HG03159 (cell line): ENCODE data around the gene TRIM2.
A peak's percentile ranks its signal among the peaks of the same experiment; 100 is the strongest.

Experiments
- ATAC-seq: cut with Tn5 transposase; IDR thresholded peaks from one replicate; pipeline ENCODE4 v1.9.1; 2021; ENCODE audit warnings: mild to moderate bottlenecking, moderate library complexity; ENCODE audit not compliant: unreplicated experiment

The TRIM2 gene

GRCh38 chr4:153221783-153222706, 17.8 kb downstream of the TRIM2 start:
- ATAC-seq, result peak; percentile 37

- peak; percentile 51 for ATAC-seq
Observed at GRCh38 chr4:153222707-153223426, 18.6 kb downstream of the TRIM2 start.

DNA sequence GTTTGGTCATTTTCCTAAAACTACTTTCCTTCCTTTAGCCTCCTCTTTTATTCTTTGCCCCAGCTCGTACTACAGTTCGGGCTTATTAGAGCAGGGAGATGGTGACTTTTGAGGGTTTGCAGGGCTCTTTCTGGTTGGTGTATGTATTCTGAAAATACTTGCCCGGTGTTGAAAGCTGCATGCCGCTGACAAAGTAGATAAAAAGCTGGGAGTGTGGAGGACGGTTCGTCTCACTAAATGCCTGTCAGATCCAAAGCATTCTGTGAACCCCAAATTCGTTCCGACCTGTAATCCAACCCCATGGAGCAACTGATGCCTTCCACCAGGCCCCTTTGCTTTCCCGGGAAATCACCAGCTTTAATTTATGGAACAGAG, 19.2 kb downstream of the TRIM2 start:
- no peak for ATAC-seq

GRCh38 chr4:153223930-153224329, 19.7 kb downstream of the TRIM2 start:
- ATAC-seq, result no peak

GRCh38 chr4:153224474-153224873, 20.2 kb downstream of the TRIM2 start:
- ATAC-seq, result no peak

GRCh38 chr4:153227469-153228075, 23.3 kb downstream of the TRIM2 start:
- ATAC-seq, result no peak

DNA sequence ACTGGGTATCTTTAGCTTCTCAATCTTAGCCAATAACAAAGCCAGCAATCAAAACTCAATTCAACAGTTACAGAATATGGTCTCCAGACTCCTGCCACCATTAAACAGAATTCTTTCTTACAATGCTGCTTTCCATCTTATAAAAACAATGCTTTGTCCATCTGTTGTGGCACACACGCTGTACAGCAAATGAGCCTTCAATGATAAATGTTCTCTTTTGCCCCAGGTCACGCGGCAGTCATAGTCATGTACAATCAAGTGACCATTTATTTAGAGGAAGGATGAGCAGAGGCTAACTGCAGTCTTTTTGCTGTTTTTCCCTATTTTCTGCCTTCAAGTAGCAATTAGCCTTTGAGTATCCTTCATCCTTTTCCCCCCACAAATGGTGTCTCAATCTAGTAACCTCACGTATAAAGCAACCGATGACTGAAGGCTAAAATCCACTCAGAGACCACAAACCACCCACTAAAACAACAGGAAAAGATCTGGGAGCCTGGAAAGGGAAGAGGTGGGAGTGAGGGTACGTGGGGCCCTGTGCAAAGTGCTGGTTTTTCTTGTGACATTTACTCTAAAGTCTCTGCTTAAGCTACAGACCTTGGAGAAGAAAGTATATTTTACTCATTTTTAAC, 24.4 kb downstream of the TRIM2 start:
- no peak for ATAC-seq

GRCh38 chr4:153229545-153229944, 25.3 kb downstream of the TRIM2 start:
- no peak for ATAC-seq

DNA sequence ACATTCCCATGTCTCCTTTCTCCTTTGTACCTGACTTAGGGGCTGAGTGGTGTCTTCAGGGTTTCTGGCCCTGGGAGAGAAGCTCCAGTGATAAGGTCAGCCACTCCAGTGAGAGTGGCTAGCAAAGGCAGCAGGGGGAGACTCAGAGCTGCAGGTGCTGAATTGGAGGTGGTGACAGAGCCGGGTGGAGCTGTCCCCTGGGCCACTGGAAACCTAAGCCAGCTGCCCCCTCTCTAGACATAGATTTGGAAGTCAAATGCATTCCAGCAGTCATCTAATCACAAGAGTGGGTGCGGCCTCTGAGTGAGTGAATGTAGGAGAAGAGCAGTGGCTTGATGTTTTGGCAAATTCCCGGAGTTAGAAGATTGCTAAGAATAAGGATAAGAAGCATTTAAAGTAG, 28.5 kb downstream of the TRIM2 start:
- ATAC-seq, result no peak

DNA sequence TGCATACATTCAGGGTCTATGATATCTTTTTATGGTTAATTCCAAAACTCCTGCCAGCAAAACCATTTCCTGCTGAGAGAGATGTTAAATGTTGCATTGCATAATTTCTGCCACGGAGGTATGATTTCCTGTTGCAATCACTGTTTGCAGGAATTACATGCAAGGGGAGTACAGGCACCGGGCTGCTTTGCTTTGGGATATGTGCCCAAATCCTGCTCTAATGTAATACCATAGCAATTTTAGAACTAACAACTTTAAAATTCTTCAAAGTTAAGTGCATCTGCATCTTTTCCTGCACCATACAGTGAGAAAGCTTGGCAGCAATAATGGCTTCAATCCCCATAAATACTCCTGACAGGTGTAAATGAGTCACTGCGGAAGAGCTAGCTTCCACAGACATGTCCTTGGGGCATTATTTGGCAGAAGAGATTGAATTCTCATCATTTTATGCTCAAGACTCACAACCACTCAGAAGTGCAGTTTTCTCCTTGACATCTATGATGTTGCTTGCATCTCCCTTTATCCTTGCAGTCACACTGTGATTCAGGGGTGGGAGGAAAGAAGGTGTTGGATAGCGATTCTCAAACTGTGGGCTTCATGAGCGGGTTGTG, 29.6 kb downstream of the TRIM2 start:
- ATAC-seq, result no peak

- no peak for ATAC-seq
Observed at GRCh38 chr4:153234885-153235284, 30.6 kb downstream of the TRIM2 start.

DNA sequence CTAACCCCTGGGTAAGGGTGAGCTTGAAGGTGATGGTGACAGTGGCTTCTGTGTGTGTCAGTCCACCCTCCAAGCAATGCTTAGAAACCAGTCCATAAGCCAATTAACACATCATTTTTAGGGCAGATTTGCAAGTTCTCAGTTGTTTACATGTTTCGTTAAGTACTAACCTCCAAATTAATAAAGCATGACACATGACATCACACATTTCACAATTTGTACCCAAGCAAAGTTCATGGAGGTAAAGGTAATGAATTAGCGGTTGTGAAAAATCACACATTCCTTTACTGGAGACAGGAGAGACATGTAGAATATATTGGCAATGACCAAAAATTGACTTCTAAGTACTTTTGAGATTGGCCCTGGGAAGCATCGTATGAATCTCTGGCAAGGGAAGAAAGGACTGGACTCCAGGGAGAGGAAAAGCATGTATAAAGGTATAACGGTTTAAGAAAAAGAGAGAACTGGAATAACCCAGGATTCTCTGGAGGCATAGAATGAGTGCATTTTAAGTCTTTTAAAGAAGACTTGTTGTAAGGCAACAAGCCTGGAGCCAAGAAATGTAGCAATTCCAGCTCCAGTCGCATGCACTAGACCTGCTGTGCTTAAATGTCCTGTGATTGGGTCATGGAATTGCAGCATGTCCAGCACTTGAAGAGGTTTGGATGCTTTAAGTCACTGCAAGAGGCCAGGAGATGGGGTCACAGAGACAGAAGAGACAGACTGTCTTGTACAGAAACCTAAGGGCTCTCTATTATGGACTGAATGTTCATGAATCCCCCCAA, 34.1 kb downstream of the TRIM2 start:
- no peak for ATAC-seq

GRCh38 chr4:153239409-153239808, 35.2 kb downstream of the TRIM2 start:
- no peak for ATAC-seq

DNA sequence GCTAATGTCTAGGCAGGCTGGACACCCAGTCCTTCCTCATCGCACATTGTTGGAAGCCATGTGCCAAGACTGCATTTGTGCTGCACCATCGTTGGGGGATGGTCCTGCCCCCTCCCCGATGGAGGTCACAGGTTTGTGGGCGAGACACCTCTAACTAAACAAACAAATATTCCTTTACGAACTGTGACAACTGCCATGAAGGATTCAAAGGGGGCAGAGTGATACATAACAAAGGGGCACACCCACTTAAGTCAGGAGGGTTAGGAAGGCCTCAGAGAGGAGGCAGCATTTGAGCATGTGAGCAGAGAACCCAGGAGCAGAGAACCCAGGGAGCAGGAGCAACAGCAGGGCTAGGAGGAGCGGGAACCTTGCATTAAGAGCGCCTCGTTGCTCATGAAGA, 37.1 kb downstream of the TRIM2 start:
- no peak for ATAC-seq

DNA sequence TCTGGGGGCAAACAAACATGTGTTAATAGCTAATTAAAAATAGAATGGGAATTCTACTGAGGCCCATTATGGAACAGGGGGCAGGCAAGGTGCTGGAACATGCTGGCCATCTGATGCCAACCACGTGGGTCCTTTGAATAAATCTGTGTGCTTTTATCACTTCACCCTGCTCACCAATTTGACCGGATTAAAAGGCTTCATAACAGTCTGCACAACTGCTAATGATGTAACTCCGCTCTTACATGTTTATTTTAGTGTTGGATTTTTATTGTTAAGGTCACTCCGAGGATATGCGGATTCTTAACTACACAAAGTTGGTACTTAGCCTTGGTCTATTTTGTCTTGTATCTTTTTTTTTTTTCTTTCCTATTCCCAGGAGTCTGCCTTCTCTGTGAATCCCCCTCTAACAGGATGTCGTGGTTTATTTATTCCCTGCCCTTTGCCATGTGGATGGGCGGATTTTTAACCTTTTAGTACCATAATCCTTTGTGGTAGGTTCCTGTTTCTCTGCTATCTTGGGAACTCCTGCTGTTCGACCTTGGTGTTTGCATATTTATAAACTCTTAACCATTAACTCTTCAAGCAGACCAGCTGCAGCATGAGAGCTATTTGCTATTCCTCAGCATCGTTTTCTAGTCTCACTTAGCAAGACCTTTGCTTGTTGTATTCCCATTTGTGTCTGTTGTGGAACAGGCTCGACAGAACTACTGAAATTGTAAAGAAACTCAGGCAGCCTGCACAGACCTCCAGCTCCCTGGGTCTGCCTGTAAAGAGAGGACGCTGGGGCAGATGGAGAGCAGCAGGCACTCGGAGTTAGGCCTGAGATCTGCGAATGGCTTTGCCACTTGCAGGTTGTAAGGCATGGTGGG, 38.0 kb downstream of the TRIM2 start:
- ATAC-seq, result no peak

- no peak for ATAC-seq
Observed at GRCh38 chr4:153242839-153243324, 38.6 kb downstream of the TRIM2 start.

- ATAC-seq, result no peak
Observed at GRCh38 chr4:153243468-153243867, 39.2 kb downstream of the TRIM2 start.

DNA sequence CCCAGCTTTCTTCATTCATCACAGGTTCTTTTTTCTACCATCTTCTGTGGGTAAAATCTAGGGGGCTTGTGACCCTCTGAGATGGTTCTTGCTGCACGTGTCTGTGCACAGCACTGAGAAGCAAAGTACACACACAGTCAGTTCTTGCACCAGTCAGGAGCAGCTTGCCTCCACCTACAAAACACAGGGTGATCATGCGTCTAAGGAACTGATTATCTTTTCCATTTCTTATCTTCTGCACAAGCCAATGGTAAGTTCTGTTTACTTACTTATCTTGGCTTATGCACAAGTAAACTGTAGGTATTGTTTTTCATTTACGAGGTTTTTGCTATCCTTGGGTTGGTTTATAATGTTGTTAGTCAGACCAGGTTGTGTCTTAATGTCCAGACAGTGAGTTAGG, 40.7 kb downstream of the TRIM2 start:
- ATAC-seq, result no peak

DNA sequence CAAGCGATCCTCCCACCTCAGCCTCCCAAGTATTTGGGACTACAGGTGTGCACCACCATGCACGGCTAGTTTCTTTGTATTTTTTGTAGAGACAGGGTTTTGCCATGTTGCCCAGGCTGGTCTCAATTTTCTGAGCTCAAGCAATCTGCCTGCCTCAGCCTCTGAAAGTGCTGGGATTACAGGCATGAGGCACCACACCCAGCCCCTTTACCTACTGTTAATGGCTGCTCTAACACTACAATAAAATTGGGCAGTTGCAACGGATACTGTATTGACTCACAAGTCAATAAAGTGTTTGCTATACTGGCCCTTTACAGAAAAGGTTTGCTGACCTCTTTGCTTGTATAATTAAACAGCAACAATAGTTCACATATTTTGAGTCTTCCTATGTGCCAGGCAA, 41.5 kb downstream of the TRIM2 start:
- no peak for ATAC-seq
